GM21367 (cell line): Measurements from ENCODE around the gene CBFA2T2.

Experiments
- ATAC-seq: cut with Tn5 transposase; IDR thresholded peaks from one replicate; pipeline ENCODE4 v1.9.1; 2021; ENCODE audit not compliant: unreplicated experiment

CBFA2T2 gene

GRCh38 chr20:33676121-33676520 lies 186.2 kb downstream of the CBFA2T2 start:
- no peak for ATAC-seq

- ATAC-seq = no peak
Observed at GRCh38 chr20:33676652-33677645, 187.1 kb downstream of the CBFA2T2 start.

GRCh38 chr20:33677991-33678702 lies 188.3 kb downstream of the CBFA2T2 start:
- ATAC-seq = no peak

GRCh38 chr20:33679758-33680485 lies 190.0 kb downstream of the CBFA2T2 start:
- ATAC-seq = no peak

- ATAC-seq = no peak
Observed at GRCh38 chr20:33680686-33681085, 190.8 kb downstream of the CBFA2T2 start.

GRCh38 chr20:33681288-33681687 lies 191.4 kb downstream of the CBFA2T2 start:
- no peak for ATAC-seq

- ATAC-seq = no peak
Observed at GRCh38 chr20:33681728-33682353, 191.9 kb downstream of the CBFA2T2 start.

- no peak for ATAC-seq
Observed at GRCh38 chr20:33684533-33685327, 194.8 kb downstream of the CBFA2T2 start.

GRCh38 chr20:33685328-33686099 lies 195.6 kb downstream of the CBFA2T2 start:
- peak; percentile 36 for ATAC-seq

- ATAC-seq = peak; percentile 67
Observed at GRCh38 chr20:33686100-33686983, 196.4 kb downstream of the CBFA2T2 start, which contains the start of gene E2F1. Gene E2F1 (minus strand): TSS chr20:33686385. CDS start chr20:33686264, 121 bp downstream.

- ATAC-seq = no peak
Observed at GRCh38 chr20:33686984-33687366, 197.1 kb downstream of the CBFA2T2 start.

- ATAC-seq = no peak
Observed at GRCh38 chr20:33687370-33687915, 197.5 kb downstream of the CBFA2T2 start.

GRCh38 chr20:33687993-33688937 lies 198.4 kb downstream of the CBFA2T2 start:
- ATAC-seq = no peak

GRCh38 chr20:33688938-33689424 lies 199.1 kb downstream of the CBFA2T2 start:
- no peak for ATAC-seq

GRCh38 chr20:33689493-33689892 lies 199.6 kb downstream of the CBFA2T2 start:
- ATAC-seq = no peak

- ATAC-seq = no peak
Observed at GRCh38 chr20:33689973-33690372, 200.1 kb downstream of the CBFA2T2 start.

- ATAC-seq = no peak
Observed at GRCh38 chr20:33693289-33693688, 203.4 kb downstream of the CBFA2T2 start.
